ENCODE results near the gene POLN.

- TF ChIP-seq POLR2AphosphoS5 (IDR thresholded peaks at IDR 0.05; ENCODE audit: low read depth, low read length): no peak
- TF ChIP-seq TAF1 (IDR thresholded peaks at IDR 0.05; ENCODE audit: borderline replicate concordance, insufficient read depth, low read length): no peak
- TF ChIP-seq, protein P1, sequence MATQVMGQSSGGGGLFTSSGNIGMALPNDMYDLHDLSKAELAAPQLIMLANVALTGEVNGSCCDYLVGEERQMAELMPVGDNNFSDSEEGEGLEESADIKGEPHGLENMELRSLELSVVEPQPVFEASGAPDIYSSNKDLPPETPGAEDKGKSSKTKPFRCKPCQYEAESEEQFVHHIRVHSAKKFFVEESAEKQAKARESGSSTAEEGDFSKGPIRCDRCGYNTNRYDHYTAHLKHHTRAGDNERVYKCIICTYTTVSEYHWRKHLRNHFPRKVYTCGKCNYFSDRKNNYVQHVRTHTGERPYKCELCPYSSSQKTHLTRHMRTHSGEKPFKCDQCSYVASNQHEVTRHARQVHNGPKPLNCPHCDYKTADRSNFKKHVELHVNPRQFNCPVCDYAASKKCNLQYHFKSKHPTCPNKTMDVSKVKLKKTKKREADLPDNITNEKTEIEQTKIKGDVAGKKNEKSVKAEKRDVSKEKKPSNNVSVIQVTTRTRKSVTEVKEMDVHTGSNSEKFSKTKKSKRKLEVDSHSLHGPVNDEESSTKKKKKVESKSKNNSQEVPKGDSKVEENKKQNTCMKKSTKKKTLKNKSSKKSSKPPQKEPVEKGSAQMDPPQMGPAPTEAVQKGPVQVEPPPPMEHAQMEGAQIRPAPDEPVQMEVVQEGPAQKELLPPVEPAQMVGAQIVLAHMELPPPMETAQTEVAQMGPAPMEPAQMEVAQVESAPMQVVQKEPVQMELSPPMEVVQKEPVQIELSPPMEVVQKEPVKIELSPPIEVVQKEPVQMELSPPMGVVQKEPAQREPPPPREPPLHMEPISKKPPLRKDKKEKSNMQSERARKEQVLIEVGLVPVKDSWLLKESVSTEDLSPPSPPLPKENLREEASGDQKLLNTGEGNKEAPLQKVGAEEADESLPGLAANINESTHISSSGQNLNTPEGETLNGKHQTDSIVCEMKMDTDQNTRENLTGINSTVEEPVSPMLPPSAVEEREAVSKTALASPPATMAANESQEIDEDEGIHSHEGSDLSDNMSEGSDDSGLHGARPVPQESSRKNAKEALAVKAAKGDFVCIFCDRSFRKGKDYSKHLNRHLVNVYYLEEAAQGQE (IDR thresholded peaks at IDR 0.05; ENCODE audit: insufficient read depth in 1 of 2, low read depth in 2 of 2, low read length in 2 of 2): no peak
- no peak for TF ChIP-seq SIN3A (IDR thresholded peaks at IDR 0.05; ENCODE audit: borderline replicate concordance, insufficient read depth, low read length)
Observed at GRCh38 chr4:2252530-2253091, 10.7 kb upstream of the POLN start.
